HepG2 (cell line): ENCODE results near the gene PLIN3. TPM values are rescaled to one million over a fixed set of nuclear protein-coding genes. Genes with fewer than 3 reads are reported as not detected.

Source experiments
- BCL3 ChIP-seq: sonication (generic); formaldehyde crosslinking; IDR thresholded peaks from 2 replicates; pipeline ENCODE4 v1.5.1; 2020; ENCODE audit warnings: mild to moderate bottlenecking, missing genetic modification reagents, moderate library complexity
- CBX5 ChIP-seq: sonication (generic); formaldehyde crosslinking; IDR thresholded peaks from 2 replicates; pipeline ENCODE4 v1.4.0; 2020; ENCODE audit warnings: missing genetic modification reagents, borderline replicate concordance
- HOXA9 ChIP-seq: sonication (generic); formaldehyde crosslinking; IDR thresholded peaks from 2 replicates; pipeline ENCODE4 v1.8.1; 2022; ENCODE audit warnings: missing genetic modification reagents, mild to moderate bottlenecking, moderate library complexity, borderline replicate concordance
- NFE2L1 ChIP-seq: sonication (generic); formaldehyde crosslinking; IDR thresholded peaks from 2 replicates; pipeline ENCODE4 v1.4.0; 2020; ENCODE audit warnings: missing genetic modification reagents, mild to moderate bottlenecking, borderline replicate concordance
- PCBP1 ChIP-seq: fragments of 200-400 bp; formaldehyde crosslinking; IDR thresholded peaks from 2 replicates; pipeline ENCODE4 v1.6.1; 2017; ENCODE audit warnings: mild to moderate bottlenecking, low read depth, low read length, borderline replicate concordance
- POLR2AphosphoS5 ChIP-seq: IDR thresholded peaks from 2 replicates; pipeline ENCODE4 v1.6.1; 2012; ENCODE audit warnings: low read depth, low read length
- RARA ChIP-seq: IDR thresholded peaks from 2 replicates; pipeline ENCODE4 v1.6.1; 2016; ENCODE audit warnings: missing genetic modification reagents, missing compliant biosample characterization
- RBM22 ChIP-seq: fragments of 200-400 bp; formaldehyde crosslinking; optimal IDR thresholded peaks from 2 replicates; pipeline ENCODE3; 2017; ENCODE audit warnings: mild to moderate bottlenecking, low read length, moderate library complexity
- TEAD2 ChIP-seq: sonication (generic); formaldehyde crosslinking; IDR thresholded peaks from 2 replicates; pipeline ENCODE4 v1.9.0; 2021; ENCODE audit warnings: missing genetic modification reagents
- TFE3 ChIP-seq: IDR thresholded peaks from 2 replicates; pipeline ENCODE4 v1.6.1; 2016
- U2AF1 ChIP-seq: fragments of 200-400 bp; formaldehyde crosslinking; optimal IDR thresholded peaks from 2 replicates; pipeline ENCODE3; 2017; ENCODE audit warnings: mild to moderate bottlenecking, low read depth, low read length
- ZBTB21 ChIP-seq: sonication (generic); formaldehyde crosslinking; IDR thresholded peaks from 2 replicates; pipeline ENCODE4 v1.4.0; 2020; ENCODE audit warnings: missing genetic modification reagents
- ZMYM2 ChIP-seq: sonication (generic); formaldehyde crosslinking; IDR thresholded peaks from 2 replicates; pipeline ENCODE4 v1.8.0; 2022; ENCODE audit warnings: mild to moderate bottlenecking, missing genetic modification reagents
- ZNF230 ChIP-seq: sonication (generic); formaldehyde crosslinking; IDR thresholded peaks from 2 replicates; pipeline ENCODE4 v1.4.0; 2020; ENCODE audit warnings: mild to moderate bottlenecking, missing genetic modification reagents
- ZNF558 ChIP-seq: sonication (generic); formaldehyde crosslinking; IDR thresholded peaks from 2 replicates; pipeline ENCODE4 v1.9.0; 2022; ENCODE audit warnings: mild to moderate bottlenecking, missing genetic modification reagents, borderline replicate concordance
- ZNF580 ChIP-seq: IDR thresholded peaks from 2 replicates; pipeline ENCODE4 v1.6.1; 2016; ENCODE audit warnings: low read depth, borderline replicate concordance
- ZNF598 ChIP-seq: sonication (generic); formaldehyde crosslinking; IDR thresholded peaks from 2 replicates; pipeline ENCODE4 v1.5.1; 2020; ENCODE audit warnings: mild to moderate bottlenecking, missing genetic modification reagents, borderline replicate concordance
- ZNF770 ChIP-seq: sonication (generic); formaldehyde crosslinking; IDR thresholded peaks from 2 replicates; pipeline ENCODE4 v1.5.0; 2020; ENCODE audit warnings: mild to moderate bottlenecking, missing genetic modification reagents
- ZSCAN29 ChIP-seq: sonication (generic); formaldehyde crosslinking; conservative IDR thresholded peaks from 2 replicates; pipeline ENCODE4 v1.4.0; 2020; ENCODE audit warnings: mild to moderate bottlenecking, missing genetic modification reagents
- polyA plus RNA-seq, 8 experiments: library from polyadenylated mRNA; depleted of rRNA in 3 of 8; stranded (reverse) in 7 of 8; unstranded in 1 of 8; fragments of >200 nt; fragmentation: Illumina TruSeq in 4 of 8; extraction: Trizol in 4 of 8; gene quantifications; 2 replicates each; pipeline versions ENCODE4 v1.2.1 to v1.2.3, GENCODE V29; 2011 to 2016; ENCODE audit warnings: low read depth in 4 of 8, missing spikeins in 1 of 8, mixed read lengths in 1 of 8; ENCODE audit not compliant: insufficient read depth in 1 of 8
- total RNA-seq, 5 experiments: library from RNA; depleted of rRNA; stranded (reverse); fragments of >200 nt; fragmentation: Illumina TruSeq; extraction: Trizol; gene quantifications; 2 replicates each; pipeline ENCODE4 v1.2.3, GENCODE V29; 2016; ENCODE audit warnings: low read depth in 1 of 5
- TF ChIP-seq, protein P1 (sequence below), 2 experiments: IDR thresholded peaks; 2 replicates each; pipeline ENCODE4 v1.6.1; 2011 to 2012; ENCODE audit warnings: low read length in 2 of 2, borderline replicate concordance in 1 of 2, low read depth in 1 of 2, mild to moderate bottlenecking in 1 of 2, moderate library complexity in 1 of 2

Gene PLIN3
- total and polyA plus RNA-seq, 2 of the 13 experiments (the other 11 are each of a cell fraction or from before 2014, with no cell fraction given): 49.3 to 57.9 TPM

GRCh38 chr19:4815426-4816201 lies 51.9 kb downstream of the PLIN3 start (continued):
- TF ChIP-seq ZNF770 (peak; percentile 85), BCL3 (CRISPR knock-in tag) (no peak), U2AF1 (no peak), HOXA9 (no peak), ZMYM2 (CRISPR knock-in tag) (no peak), ZSCAN29 (no peak), ZNF580 (CRISPR knock-in tag) (peak; percentile 22; the same call in 1 of the 2 replicates), RARA (CRISPR knock-in tag) (no peak; the same call in 1 of the 2 replicates), TEAD2 (CRISPR knock-in tag) (no peak), PCBP1 (no peak), POLR2AphosphoS5 (peak; percentile 41; the same call in 1 of the 2 replicates), ZNF598 (no peak), RBM22 (peak; percentile 53), TFE3 (CRISPR knock-in tag) (peak; percentile 71; the same call in 1 of the 2 replicates), NFE2L1 (CRISPR knock-in tag) (no peak), CBX5 (CRISPR knock-in tag) (peak; percentile 18; the same call in 1 of the 2 replicates), ZBTB21 (CRISPR knock-in tag) (no peak), ZNF230 (CRISPR knock-in tag) (0 out of 2 replicates have a peak, but pooled peaks have one; percentile 59), ZNF558 (CRISPR knock-in tag) (no peak)
- TF ChIP-seq, protein P1, sequence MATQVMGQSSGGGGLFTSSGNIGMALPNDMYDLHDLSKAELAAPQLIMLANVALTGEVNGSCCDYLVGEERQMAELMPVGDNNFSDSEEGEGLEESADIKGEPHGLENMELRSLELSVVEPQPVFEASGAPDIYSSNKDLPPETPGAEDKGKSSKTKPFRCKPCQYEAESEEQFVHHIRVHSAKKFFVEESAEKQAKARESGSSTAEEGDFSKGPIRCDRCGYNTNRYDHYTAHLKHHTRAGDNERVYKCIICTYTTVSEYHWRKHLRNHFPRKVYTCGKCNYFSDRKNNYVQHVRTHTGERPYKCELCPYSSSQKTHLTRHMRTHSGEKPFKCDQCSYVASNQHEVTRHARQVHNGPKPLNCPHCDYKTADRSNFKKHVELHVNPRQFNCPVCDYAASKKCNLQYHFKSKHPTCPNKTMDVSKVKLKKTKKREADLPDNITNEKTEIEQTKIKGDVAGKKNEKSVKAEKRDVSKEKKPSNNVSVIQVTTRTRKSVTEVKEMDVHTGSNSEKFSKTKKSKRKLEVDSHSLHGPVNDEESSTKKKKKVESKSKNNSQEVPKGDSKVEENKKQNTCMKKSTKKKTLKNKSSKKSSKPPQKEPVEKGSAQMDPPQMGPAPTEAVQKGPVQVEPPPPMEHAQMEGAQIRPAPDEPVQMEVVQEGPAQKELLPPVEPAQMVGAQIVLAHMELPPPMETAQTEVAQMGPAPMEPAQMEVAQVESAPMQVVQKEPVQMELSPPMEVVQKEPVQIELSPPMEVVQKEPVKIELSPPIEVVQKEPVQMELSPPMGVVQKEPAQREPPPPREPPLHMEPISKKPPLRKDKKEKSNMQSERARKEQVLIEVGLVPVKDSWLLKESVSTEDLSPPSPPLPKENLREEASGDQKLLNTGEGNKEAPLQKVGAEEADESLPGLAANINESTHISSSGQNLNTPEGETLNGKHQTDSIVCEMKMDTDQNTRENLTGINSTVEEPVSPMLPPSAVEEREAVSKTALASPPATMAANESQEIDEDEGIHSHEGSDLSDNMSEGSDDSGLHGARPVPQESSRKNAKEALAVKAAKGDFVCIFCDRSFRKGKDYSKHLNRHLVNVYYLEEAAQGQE (IDR thresholded peaks at IDR 0.05; ENCODE audit: borderline replicate concordance in 1 of 2, low read depth in 1 of 2, low read length in 2 of 2): no peak
